ENCODE measurements around the gene KLHL29. TPM values are rescaled to one million over a fixed set of nuclear protein-coding genes. Genes with fewer than 3 reads are reported as not detected.

Gene KLHL29
- polyA plus RNA-seq, 1 donor from 2014 or later = 42.4 TPM

GRCh38 chr2:23478087-23478932, 93.3 kb downstream of the KLHL29 start:
- Histone ChIP-seq H3K4me2 (ENCODE audit: low read length) (no peak overlapping the region), H3K9ac (ENCODE audit: low read length) (no peak overlapping the region), H2AFZ (ENCODE audit: low read depth, low read length) (no peak overlapping the region), H3K79me2 (replicated peaks; ENCODE audit: insufficient read depth, low read length) (no peaks in the 10 kb centered on the region), H3K9me2 (ENCODE audit: insufficient read depth, low read length) (no peaks in the 10 kb centered on the region), H3K9me3 (ENCODE audit: low read length) (no peaks in the 10 kb centered on the region), H3K27me3 (ENCODE audit: insufficient read depth, low read depth, low read length) (no peaks in the 10 kb centered on the region), H4K20me1 (ENCODE audit: insufficient read depth) (no peaks in the 10 kb centered on the region), H3K36me3 (ENCODE audit: insufficient read depth, low read length) (no peaks in the 10 kb centered on the region), H3F3A (ENCODE audit: insufficient read depth, low read length, poor library complexity, severe bottlenecking) (no peaks in the 10 kb centered on the region), H3K4me3 (ENCODE audit: low read length) (no peak overlapping the region), H3K27ac (ENCODE audit: low read length) (no peak overlapping the region)
- TF ChIP-seq TAF1 (IDR thresholded peaks at IDR 0.05; ENCODE audit: low read depth) (no peak), POLR2AphosphoS5 (IDR thresholded peaks at IDR 0.05) (no peak), REST (IDR thresholded peaks at IDR 0.05; ENCODE audit: borderline replicate concordance) (no peak), SMC3 (conservative IDR thresholded peaks at IDR 0.05; ENCODE audit: poor library complexity) (no peak), MXI1 (conservative IDR thresholded peaks at IDR 0.05; ENCODE audit: poor library complexity, severe bottlenecking) (no peak)

- Histone ChIP-seq H3K36me3 (ENCODE audit: insufficient read depth, low read length) (no peaks in the 10 kb centered on the region), H3K27ac (ENCODE audit: low read length) (no peak overlapping the region), H3K9ac (ENCODE audit: low read length) (no peak overlapping the region), H3F3A (ENCODE audit: insufficient read depth, low read length, poor library complexity, severe bottlenecking) (no peaks in the 10 kb centered on the region), H3K9me3 (ENCODE audit: low read length) (no peaks in the 10 kb centered on the region), H3K4me2 (ENCODE audit: low read length) (no peak overlapping the region), H3K9me2 (ENCODE audit: insufficient read depth, low read length) (no peaks in the 10 kb centered on the region), H3K79me2 (replicated peaks; ENCODE audit: insufficient read depth, low read length) (no peaks in the 10 kb centered on the region), H2AFZ (ENCODE audit: low read depth, low read length) (no peak overlapping the region), H4K20me1 (ENCODE audit: insufficient read depth) (no peaks in the 10 kb centered on the region), H3K27me3 (ENCODE audit: insufficient read depth, low read depth, low read length) (no peaks in the 10 kb centered on the region), H3K4me3 (ENCODE audit: low read length) (no peak overlapping the region)
- TF ChIP-seq REST (IDR thresholded peaks at IDR 0.05; ENCODE audit: borderline replicate concordance) (no peak), EZH2 (IDR thresholded peaks at IDR 0.05; ENCODE audit: borderline replicate concordance, insufficient read depth, low read length, poor library complexity, severe bottlenecking) (no peak), SMC3 (conservative IDR thresholded peaks at IDR 0.05; ENCODE audit: poor library complexity) (no peak), CTCF (IDR thresholded peaks at IDR 0.05; ENCODE audit: poor library complexity, severe bottlenecking) (no peak), TAF1 (IDR thresholded peaks at IDR 0.05; ENCODE audit: low read depth) (no peak), EP300 (conservative IDR thresholded peaks at IDR 0.05; ENCODE audit: poor library complexity, severe bottlenecking) (no peak), POLR2AphosphoS5 (IDR thresholded peaks at IDR 0.05) (no peak), RAD21 (conservative IDR thresholded peaks at IDR 0.05) (no peak), MXI1 (conservative IDR thresholded peaks at IDR 0.05; ENCODE audit: poor library complexity, severe bottlenecking) (no peak)
Measured at GRCh38 chr2:23478933-23479683, 94.1 kb downstream of the KLHL29 start.
